Measurements from ENCODE around the gene MESP2.

- no peak for TF ChIP-seq CTCF (IDR thresholded peaks at IDR 0.05; ENCODE audit: poor library complexity, severe bottlenecking)
- TF ChIP-seq MXI1 (conservative IDR thresholded peaks at IDR 0.05; ENCODE audit: poor library complexity, severe bottlenecking): no peak
- no peak for TF ChIP-seq POLR2AphosphoS5 (IDR thresholded peaks at IDR 0.05)
Observed at GRCh38 chr15:89758283-89758682, 17.8 kb upstream of the MESP2 start.

All from neural cell (in vitro differentiated cells).